HEK293 (cell line): ENCODE data around the gene HOXC5.

ENCODE experiments used
- CTCF ChIA-PET: fragments of 350-600 bp; formaldehyde crosslinking; extraction: SDS; loops from one replicate; lab custom pipeline; 2021; ENCODE audit warnings: antibody characterized with exemption; lab: Yijun Ruan, JAX
- POLR2A ChIA-PET: fragments of 300-600 bp; formaldehyde crosslinking; extraction: SDS; loops from one replicate; lab custom pipeline; 2020; ENCODE audit warnings: antibody characterized with exemption, inconsistent platforms; lab: Yijun Ruan, JAX
- H3K27ac ChIP-seq: fragments of 200-500 bp; sonication (Bioruptor generic); 2 replicates; pipeline ENCODE4 v1.5.1; 2014; ENCODE audit warnings: low read depth, low read length, control low read depth, inconsistent platforms; ENCODE audit errors: extremely low read depth
- H3K36me3 ChIP-seq, 2 experiments: fragments of 200-500 bp in 1 of 2; sonication (Bioruptor generic) in 1 of 2; 1 replicate in 1 of 2; 2 replicates in 1 of 2; pipeline ENCODE4 v1.5.1; 2014 to 2017; ENCODE audit warnings: inconsistent platforms in 2 of 2, low read length in 2 of 2; ENCODE audit not compliant: control insufficient read depth in 2 of 2, insufficient read depth in 1 of 2
- H3K4me1 ChIP-seq: fragments of 200-500 bp; sonication (Bioruptor generic); 2 replicates; pipeline ENCODE4 v1.5.1; 2014; ENCODE audit warnings: mild to moderate bottlenecking, low read length, inconsistent platforms; ENCODE audit not compliant: control insufficient read depth, insufficient read depth
- H3K4me3 ChIP-seq: 2 replicates; pipeline ENCODE4 v1.5.1; 2011; ENCODE audit warnings: low read depth, mild to moderate bottlenecking, control low read depth, low read length, moderate library complexity
- H3K9me3 ChIP-seq: fragments of 200-500 bp; sonication (Bioruptor generic); 2 replicates; pipeline ENCODE4 v1.5.1; 2014; ENCODE audit warnings: low read depth, low read length, inconsistent platforms; ENCODE audit not compliant: control insufficient read depth, insufficient read depth
- IKZF3 ChIP-seq: fragments of 450-650 bp; IDR thresholded peaks from 2 replicates; pipeline ENCODE4 v1.5.0; 2018; ENCODE audit warnings: missing biosample characterization, mild to moderate bottlenecking, missing genetic modification characterization, moderate library complexity
- KLF9 ChIP-seq: fragments of 450-650 bp; formaldehyde crosslinking; IDR thresholded peaks from 2 replicates; pipeline ENCODE4 v1.5.1; 2016; ENCODE audit warnings: missing biosample characterization, missing genetic modification characterization, low read depth
- MEIS1 ChIP-seq: sonication (generic); formaldehyde crosslinking; IDR thresholded peaks from 2 replicates; pipeline ENCODE4 v1.8.1; 2022; ENCODE audit warnings: missing genetic modification reagents, mild to moderate bottlenecking, borderline replicate concordance
- SCRT2 ChIP-seq: fragments of 450-650 bp; formaldehyde crosslinking; IDR thresholded peaks from 2 replicates; pipeline ENCODE4 v1.5.1; 2016; ENCODE audit warnings: missing biosample characterization, missing genetic modification characterization
- SP7 ChIP-seq: fragments of 450-650 bp; formaldehyde crosslinking; IDR thresholded peaks from 2 replicates; pipeline ENCODE4 v1.5.1; 2016; ENCODE audit warnings: missing biosample characterization, missing genetic modification characterization
- ZBTB8A ChIP-seq: fragments of 450-650 bp; formaldehyde crosslinking; IDR thresholded peaks from 2 replicates; pipeline ENCODE4 v1.5.1; 2016; ENCODE audit warnings: missing biosample characterization, missing genetic modification characterization
- ZNF133 ChIP-seq: fragments of 450-650 bp; formaldehyde crosslinking; IDR thresholded peaks from 2 replicates; pipeline ENCODE4 v1.5.1; 2016; ENCODE audit warnings: missing biosample characterization, missing genetic modification characterization
- ZNF16 ChIP-seq: fragments of 450-650 bp; formaldehyde crosslinking; IDR thresholded peaks from 2 replicates; pipeline ENCODE4 v1.5.1; 2016; ENCODE audit warnings: low read depth, missing biosample characterization, missing genetic modification characterization
- ZNF184 ChIP-seq: fragments of 450-650 bp; IDR thresholded peaks from 2 replicates; pipeline ENCODE4 v1.5.1; 2018; ENCODE audit warnings: missing biosample characterization, mild to moderate bottlenecking, missing genetic modification characterization
- ZNF426 ChIP-seq: fragments of 450-650 bp; formaldehyde crosslinking; IDR thresholded peaks from 2 replicates; pipeline ENCODE4 v1.5.1; 2017; ENCODE audit warnings: missing biosample characterization, missing genetic modification characterization, mild to moderate bottlenecking, inconsistent platforms, moderate library complexity
- ZNF48 ChIP-seq: fragments of 450-650 bp; formaldehyde crosslinking; IDR thresholded peaks from 2 replicates; pipeline ENCODE4 v1.5.1; 2016; ENCODE audit warnings: missing biosample characterization, missing genetic modification characterization
- ZNF600 ChIP-seq: fragments of 450-650 bp; formaldehyde crosslinking; IDR thresholded peaks from 2 replicates; pipeline ENCODE4 v1.5.1; 2016; ENCODE audit warnings: missing biosample characterization, missing genetic modification characterization
- ZNF629 ChIP-seq: fragments of 450-650 bp; formaldehyde crosslinking; IDR thresholded peaks from 2 replicates; pipeline ENCODE4 v1.5.1; 2017; ENCODE audit warnings: missing biosample characterization, missing genetic modification characterization
- ZNF658 ChIP-seq: fragments of 450-650 bp; formaldehyde crosslinking; IDR thresholded peaks from 2 replicates; pipeline ENCODE4; 2016; ENCODE audit warnings: missing biosample characterization, missing genetic modification characterization
- ZNF701 ChIP-seq: fragments of 450-650 bp; formaldehyde crosslinking; IDR thresholded peaks from 2 replicates; pipeline ENCODE4 v1.5.1; 2016; ENCODE audit warnings: missing biosample characterization, missing genetic modification characterization
- ZNF768 ChIP-seq: fragments of 450-650 bp; formaldehyde crosslinking; IDR thresholded peaks from 2 replicates; pipeline ENCODE4 v1.5.1; 2018; ENCODE audit warnings: missing biosample characterization, mild to moderate bottlenecking, missing genetic modification characterization
- ZSCAN30 ChIP-seq: fragments of 450-650 bp; IDR thresholded peaks from 2 replicates; pipeline ENCODE4 v1.5.1; 2018; ENCODE audit warnings: missing biosample characterization, mild to moderate bottlenecking, missing genetic modification characterization, moderate library complexity
- TF ChIP-seq, protein P1 (sequence below): fragments of 450-650 bp; formaldehyde crosslinking; IDR thresholded peaks from 2 replicates; pipeline ENCODE4 v1.5.1; 2017; ENCODE audit warnings: missing biosample characterization, missing genetic modification characterization
- TF ChIP-seq, protein P2 (sequence below): IDR thresholded peaks from 2 replicates; pipeline ENCODE4 v1.6.1; 2011; ENCODE audit warnings: mild to moderate bottlenecking, low read depth, low read length, borderline replicate concordance
- TF ChIP-seq, protein P3 (sequence below): fragments of 450-650 bp; formaldehyde crosslinking; IDR thresholded peaks from 2 replicates; pipeline ENCODE4 v1.5.1; 2016; ENCODE audit warnings: missing biosample characterization, missing genetic modification characterization
- TF ChIP-seq, protein P4 (sequence below): fragments of 450-650 bp; formaldehyde crosslinking; IDR thresholded peaks from 2 replicates; pipeline ENCODE4 v1.5.1; 2016; ENCODE audit warnings: missing biosample characterization, missing genetic modification characterization
- TF ChIP-seq, protein P5 (sequence below): fragments of 450-650 bp; formaldehyde crosslinking; IDR thresholded peaks from 2 replicates; pipeline ENCODE4 v1.5.1; 2016; ENCODE audit warnings: missing biosample characterization, missing genetic modification characterization
- TF ChIP-seq, protein P6 (sequence below): fragments of 450-650 bp; IDR thresholded peaks from 2 replicates; pipeline ENCODE4 v1.5.1; 2018; ENCODE audit warnings: missing biosample characterization, mild to moderate bottlenecking, missing genetic modification characterization
- TF ChIP-seq, protein P7 (sequence below): fragments of 450-650 bp; formaldehyde crosslinking; IDR thresholded peaks from 2 replicates; pipeline ENCODE4 v1.5.1; 2016; ENCODE audit warnings: missing biosample characterization, missing genetic modification characterization

Gene HOXC5

DNA sequence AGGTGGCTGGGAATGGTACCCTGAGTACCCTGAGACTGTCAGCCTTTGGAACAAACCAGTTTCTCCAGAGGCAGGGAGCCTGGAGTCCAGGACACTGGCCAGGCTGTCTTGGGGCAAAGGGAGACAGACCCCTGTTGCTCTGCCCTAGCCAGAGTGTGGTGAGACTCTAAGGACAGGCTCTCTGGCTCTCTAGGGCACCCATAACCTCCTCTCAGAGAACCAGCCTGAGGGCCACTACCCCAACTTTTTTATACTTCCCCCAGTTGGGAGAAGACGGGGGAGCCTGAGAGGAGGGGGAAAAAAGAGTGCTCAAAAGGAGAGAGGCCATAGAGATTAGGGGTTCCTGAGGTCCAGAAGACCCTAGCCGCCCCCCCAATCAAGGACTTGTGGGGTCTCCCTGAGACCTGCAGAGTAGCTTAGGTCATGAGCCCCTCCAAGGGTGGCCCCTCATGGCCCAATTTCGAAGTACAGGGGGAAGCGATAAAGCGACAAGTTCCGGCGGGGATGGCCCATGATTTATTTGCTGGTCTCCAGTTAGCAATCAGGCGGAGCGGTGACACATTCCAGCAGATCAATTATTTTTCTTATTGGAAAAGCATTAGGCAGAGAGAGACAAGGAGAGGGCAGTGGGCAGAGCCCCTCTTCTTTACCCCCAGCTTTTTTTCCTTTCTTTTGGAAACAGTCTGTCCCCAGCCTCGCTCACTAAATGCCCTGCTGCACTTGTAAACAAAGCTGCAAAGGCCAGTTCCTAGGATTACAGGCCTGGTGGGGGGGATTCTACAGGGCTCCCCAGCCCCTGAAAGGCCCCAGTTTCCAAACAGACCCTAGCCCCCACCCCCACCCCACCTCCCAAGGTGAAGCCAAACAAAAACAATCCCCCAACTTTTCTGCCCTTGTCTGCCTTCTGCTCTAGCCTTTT is 22.5 kb upstream of the HOXC5 start (continued):
- peak; percentile 56; the same call in 1 of the 2 replicates for TF ChIP-seq SCRT2 (tag by site-specific recombination)
- peak; percentile 66 for TF ChIP-seq SP7 (tag by site-specific recombination)
- TF ChIP-seq ZSCAN30 (tag by site-specific recombination), result peak; percentile 16; the same call in 1 of the 2 replicates
- TF ChIP-seq, protein P1, sequence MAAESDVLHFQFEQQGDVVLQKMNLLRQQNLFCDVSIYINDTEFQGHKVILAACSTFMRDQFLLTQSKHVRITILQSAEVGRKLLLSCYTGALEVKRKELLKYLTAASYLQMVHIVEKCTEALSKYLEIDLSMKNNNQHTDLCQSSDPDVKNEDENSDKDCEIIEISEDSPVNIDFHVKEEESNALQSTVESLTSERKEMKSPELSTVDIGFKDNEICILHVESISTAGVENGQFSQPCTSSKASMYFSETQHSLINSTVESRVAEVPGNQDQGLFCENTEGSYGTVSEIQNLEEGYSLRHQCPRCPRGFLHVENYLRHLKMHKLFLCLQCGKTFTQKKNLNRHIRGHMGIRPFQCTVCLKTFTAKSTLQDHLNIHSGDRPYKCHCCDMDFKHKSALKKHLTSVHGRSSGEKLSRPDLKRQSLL, result no peak
- TF ChIP-seq, protein P2, sequence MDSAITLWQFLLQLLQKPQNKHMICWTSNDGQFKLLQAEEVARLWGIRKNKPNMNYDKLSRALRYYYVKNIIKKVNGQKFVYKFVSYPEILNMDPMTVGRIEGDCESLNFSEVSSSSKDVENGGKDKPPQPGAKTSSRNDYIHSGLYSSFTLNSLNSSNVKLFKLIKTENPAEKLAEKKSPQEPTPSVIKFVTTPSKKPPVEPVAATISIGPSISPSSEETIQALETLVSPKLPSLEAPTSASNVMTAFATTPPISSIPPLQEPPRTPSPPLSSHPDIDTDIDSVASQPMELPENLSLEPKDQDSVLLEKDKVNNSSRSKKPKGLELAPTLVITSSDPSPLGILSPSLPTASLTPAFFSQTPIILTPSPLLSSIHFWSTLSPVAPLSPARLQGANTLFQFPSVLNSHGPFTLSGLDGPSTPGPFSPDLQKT, result no peak
- TF ChIP-seq, protein P3, sequence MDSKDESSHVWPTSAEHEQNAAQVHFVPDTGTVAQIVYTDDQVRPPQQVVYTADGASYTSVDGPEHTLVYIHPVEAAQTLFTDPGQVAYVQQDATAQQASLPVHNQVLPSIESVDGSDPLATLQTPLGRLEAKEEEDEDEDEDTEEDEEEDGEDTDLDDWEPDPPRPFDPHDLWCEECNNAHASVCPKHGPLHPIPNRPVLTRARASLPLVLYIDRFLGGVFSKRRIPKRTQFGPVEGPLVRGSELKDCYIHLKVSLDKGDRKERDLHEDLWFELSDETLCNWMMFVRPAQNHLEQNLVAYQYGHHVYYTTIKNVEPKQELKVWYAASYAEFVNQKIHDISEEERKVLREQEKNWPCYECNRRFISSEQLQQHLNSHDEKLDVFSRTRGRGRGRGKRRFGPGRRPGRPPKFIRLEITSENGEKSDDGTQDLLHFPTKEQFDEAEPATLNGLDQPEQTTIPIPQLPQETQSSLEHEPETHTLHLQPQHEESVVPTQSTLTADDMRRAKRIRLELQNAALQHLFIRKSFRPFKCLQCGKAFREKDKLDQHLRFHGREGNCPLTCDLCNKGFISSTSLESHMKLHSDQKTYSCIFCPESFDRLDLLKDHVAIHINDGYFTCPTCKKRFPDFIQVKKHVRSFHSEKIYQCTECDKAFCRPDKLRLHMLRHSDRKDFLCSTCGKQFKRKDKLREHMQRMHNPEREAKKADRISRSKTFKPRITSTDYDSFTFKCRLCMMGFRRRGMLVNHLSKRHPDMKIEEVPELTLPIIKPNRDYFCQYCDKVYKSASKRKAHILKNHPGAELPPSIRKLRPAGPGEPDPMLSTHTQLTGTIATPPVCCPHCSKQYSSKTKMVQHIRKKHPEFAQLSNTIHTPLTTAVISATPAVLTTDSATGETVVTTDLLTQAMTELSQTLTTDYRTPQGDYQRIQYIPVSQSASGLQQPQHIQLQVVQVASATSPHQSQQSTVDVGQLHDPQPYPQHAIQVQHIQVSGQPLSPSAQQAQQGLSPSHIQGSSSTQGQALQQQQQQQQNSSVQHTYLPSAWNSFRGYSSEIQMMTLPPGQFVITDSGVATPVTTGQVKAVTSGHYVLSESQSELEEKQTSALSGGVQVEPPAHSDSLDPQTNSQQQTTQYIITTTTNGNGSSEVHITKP (tag by site-specific recombination), result peak; percentile 68
- TF ChIP-seq ZNF48 (tag by site-specific recombination), result no peak
- TF ChIP-seq MEIS1 (CRISPR knock-in tag), result no peak
- TF ChIP-seq ZNF629 (tag by site-specific recombination), result peak; percentile 15; the same call in 1 of the 2 replicates
- TF ChIP-seq ZNF600, result peak; percentile 11; the same call in 1 of the 2 replicates
- peak; percentile 70 for TF ChIP-seq ZBTB8A (tag by site-specific recombination)
- TF ChIP-seq, all 188 proteins: peak for 25

DNA sequence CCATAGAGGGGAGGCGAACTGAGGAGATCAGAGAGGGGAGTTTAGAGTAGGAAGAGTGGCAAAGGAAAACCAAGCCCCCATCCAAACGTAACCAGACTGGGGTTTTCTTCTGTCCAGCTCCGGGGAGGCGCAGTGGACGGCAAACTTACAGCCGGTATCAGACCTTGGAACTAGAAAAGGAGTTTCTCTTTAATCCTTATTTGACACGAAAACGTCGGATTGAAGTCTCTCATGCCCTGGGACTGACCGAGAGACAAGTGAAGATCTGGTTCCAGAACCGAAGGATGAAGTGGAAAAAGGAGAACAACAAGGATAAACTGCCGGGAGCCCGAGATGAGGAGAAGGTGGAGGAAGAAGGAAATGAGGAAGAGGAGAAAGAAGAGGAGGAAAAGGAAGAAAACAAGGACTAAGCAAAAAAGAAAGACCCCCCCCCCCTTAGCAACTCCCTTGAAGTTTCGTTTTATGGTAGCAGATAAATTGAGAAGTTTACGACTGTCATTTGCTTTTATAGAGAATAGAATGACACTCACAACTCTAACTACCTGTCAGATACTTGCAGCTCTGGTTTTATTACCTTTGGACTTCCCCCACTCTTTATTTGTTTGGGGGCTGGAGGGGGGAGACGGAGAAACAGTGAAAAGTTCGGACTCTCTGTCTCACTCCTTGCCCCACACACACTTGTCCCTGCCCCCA is 21.7 kb upstream of the HOXC5 start:
- POLR2A ChIA-PET, result interaction anchor here (0.6 kb wide), 1 partner anchor 178 kb away, joined by 6 read pairs; the partner anchor contains the start of gene SMUG1
- TF ChIP-seq, protein P4, sequence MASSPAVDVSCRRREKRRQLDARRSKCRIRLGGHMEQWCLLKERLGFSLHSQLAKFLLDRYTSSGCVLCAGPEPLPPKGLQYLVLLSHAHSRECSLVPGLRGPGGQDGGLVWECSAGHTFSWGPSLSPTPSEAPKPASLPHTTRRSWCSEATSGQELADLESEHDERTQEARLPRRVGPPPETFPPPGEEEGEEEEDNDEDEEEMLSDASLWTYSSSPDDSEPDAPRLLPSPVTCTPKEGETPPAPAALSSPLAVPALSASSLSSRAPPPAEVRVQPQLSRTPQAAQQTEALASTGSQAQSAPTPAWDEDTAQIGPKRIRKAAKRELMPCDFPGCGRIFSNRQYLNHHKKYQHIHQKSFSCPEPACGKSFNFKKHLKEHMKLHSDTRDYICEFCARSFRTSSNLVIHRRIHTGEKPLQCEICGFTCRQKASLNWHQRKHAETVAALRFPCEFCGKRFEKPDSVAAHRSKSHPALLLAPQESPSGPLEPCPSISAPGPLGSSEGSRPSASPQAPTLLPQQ (tag by site-specific recombination), result no peak
- TF ChIP-seq, protein P5, sequence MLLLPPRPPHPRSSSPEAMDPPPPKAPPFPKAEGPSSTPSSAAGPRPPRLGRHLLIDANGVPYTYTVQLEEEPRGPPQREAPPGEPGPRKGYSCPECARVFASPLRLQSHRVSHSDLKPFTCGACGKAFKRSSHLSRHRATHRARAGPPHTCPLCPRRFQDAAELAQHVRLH (tag by site-specific recombination), result peak; percentile 86; the same call in 1 of the 2 replicates
- TF ChIP-seq ZNF658 (no peak), ZNF426 (tag by site-specific recombination) (no peak), KLF9 (tag by site-specific recombination) (no peak), IKZF3 (tag by site-specific recombination) (peak; percentile 69), ZNF184 (tag by site-specific recombination) (no peak), ZNF16 (tag by site-specific recombination) (no peak), ZNF768 (tag by site-specific recombination) (no peak), ZNF133 (tag by site-specific recombination) (no peak), ZNF701 (tag by site-specific recombination) (no peak)
- TF ChIP-seq, protein P6, sequence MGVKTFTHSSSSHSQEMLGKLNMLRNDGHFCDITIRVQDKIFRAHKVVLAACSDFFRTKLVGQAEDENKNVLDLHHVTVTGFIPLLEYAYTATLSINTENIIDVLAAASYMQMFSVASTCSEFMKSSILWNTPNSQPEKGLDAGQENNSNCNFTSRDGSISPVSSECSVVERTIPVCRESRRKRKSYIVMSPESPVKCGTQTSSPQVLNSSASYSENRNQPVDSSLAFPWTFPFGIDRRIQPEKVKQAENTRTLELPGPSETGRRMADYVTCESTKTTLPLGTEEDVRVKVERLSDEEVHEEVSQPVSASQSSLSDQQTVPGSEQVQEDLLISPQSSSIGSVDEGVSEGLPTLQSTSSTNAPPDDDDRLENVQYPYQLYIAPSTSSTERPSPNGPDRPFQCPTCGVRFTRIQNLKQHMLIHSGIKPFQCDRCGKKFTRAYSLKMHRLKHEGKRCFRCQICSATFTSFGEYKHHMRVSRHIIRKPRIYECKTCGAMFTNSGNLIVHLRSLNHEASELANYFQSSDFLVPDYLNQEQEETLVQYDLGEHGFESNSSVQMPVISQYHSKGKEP (tag by site-specific recombination), result peak; percentile 80
- TF ChIP-seq, protein P7, sequence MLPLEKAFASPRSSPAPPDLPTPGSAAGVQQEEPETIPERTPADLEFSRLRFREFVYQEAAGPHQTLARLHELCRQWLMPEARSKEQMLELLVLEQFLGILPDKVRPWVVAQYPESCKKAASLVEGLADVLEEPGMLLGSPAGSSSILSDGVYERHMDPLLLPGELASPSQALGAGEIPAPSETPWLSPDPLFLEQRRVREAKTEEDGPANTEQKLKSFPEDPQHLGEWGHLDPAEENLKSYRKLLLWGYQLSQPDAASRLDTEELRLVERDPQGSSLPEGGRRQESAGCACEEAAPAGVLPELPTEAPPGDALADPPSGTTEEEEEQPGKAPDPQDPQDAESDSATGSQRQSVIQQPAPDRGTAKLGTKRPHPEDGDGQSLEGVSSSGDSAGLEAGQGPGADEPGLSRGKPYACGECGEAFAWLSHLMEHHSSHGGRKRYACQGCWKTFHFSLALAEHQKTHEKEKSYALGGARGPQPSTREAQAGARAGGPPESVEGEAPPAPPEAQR, result no peak

More for the DNA sequence above, 21.7 kb upstream of the HOXC5 start:
- no peaks in the 10 kb centered on the region for H3K36me3 ChIP-seq
- no peak overlapping the region for H3K4me3 ChIP-seq
- peak overlapping the region; percentile 93 for H3K27ac ChIP-seq
- H3K4me1 ChIP-seq, result peaks cover 48% of the 10 kb centered on the region
- no peaks in the 10 kb centered on the region for H3K9me3 ChIP-seq
- CTCF ChIA-PET, result no interaction called here
